GM12878 (cell line): Measurements from ENCODE around the gene PHACTR1. TPM values are rescaled to one million over a fixed set of nuclear protein-coding genes. Genes with fewer than 3 reads are reported as not detected.

Experiments used
- ATAC-seq: fragments of 200-7000 bp; cut with Tn5 transposase; 3 replicates; pipeline ENCODE4 v1.9.1; 2020; ENCODE audit warnings: mild to moderate bottlenecking, moderate library complexity
- BruUV-seq: library from RNA; stranded (reverse); fragments of 400-500 nt; replicated peaks from 2 replicates; lab custom pipeline; 2021; lab: Mats Ljungman, UMichigan
- CTCF ChIA-PET: fragments of 300-600 bp; sonication (Branson Sonifier 250); formaldehyde crosslinking; extraction: SDS; loops from one replicate; lab custom pipeline; 2021; ENCODE audit warnings: inconsistent platforms; lab: Yijun Ruan, JAX
- POLR2A ChIA-PET: fragments of 350-600 bp; formaldehyde crosslinking; extraction: SDS; loops from one replicate; lab custom pipeline; 2021; ENCODE audit warnings: inconsistent platforms; lab: Charles Lee
- RAD21 ChIA-PET: fragments of 300-600 bp; sonication (Branson Sonifier 250); formaldehyde crosslinking; loops from one replicate; lab custom pipeline; 2023; ENCODE audit warnings: antibody characterized with exemption; ENCODE audit not compliant: unreplicated experiment; lab: Charles Lee
- SMC1A ChIA-PET: fragments of 300-600 bp; sonication (Branson Sonifier 250); formaldehyde crosslinking; loops from one replicate; lab custom pipeline; 2023; ENCODE audit not compliant: unreplicated experiment, uncharacterized antibody; lab: Charles Lee
- DNase-seq: peaks from one replicate; pipeline ENCODE4 v3.0.0-alpha.2; 2011; ENCODE audit warnings: low read depth, low spot score
- FAIRE-seq: peaks from 3 replicates; lab custom pipeline; 2011; peaks lifted over from hg19 to GRCh38; lab: Jason Lieb, UNC
- H2AFZ ChIP-seq: 2 replicates; pipeline ENCODE4 v1.6.0; 2011; ENCODE audit warnings: low read depth, low read length, control low read depth; ENCODE audit not compliant: control insufficient read depth
- H3K27ac ChIP-seq: 2 replicates; pipeline ENCODE4 v1.5.1; 2011; ENCODE audit warnings: control low read depth; ENCODE audit not compliant: control insufficient read depth, insufficient read depth
- H3K27me3 ChIP-seq, 2 experiments: replicated peaks in 1 of 2; 2 replicates each; pipeline versions ENCODE4 v1.6.0 to v1.6.1; 2011; ENCODE audit warnings: low read length in 1 of 2; ENCODE audit not compliant: control insufficient read depth in 2 of 2, insufficient read depth in 2 of 2
- H3K36me3 ChIP-seq, 2 experiments: 2 replicates each; pipeline ENCODE4 v1.5.1; 2011; ENCODE audit warnings: low read length in 1 of 2; ENCODE audit not compliant: control insufficient read depth in 2 of 2, insufficient read depth in 2 of 2
- H3K4me1 ChIP-seq: 2 replicates; pipeline ENCODE4 v1.6.1; 2011; ENCODE audit warnings: mild to moderate bottlenecking, low read length, moderate library complexity, mixed read lengths; ENCODE audit not compliant: control insufficient read depth, insufficient read depth
- H3K4me2 ChIP-seq: 2 replicates; pipeline ENCODE4 v1.6.0; 2011; ENCODE audit warnings: control low read depth; ENCODE audit not compliant: control insufficient read depth, insufficient read depth
- H3K4me3 ChIP-seq: fragments of 200-600 bp; sonication (generic); 2 replicates; pipeline ENCODE4 v1.5.1; 2016
- H3K79me2 ChIP-seq: 2 replicates; pipeline ENCODE4 v1.6.0; 2011; ENCODE audit warnings: low read length; ENCODE audit not compliant: control insufficient read depth, insufficient read depth
- H3K9ac ChIP-seq: 2 replicates; pipeline ENCODE4 v1.8.0; 2011; ENCODE audit warnings: low read length, control low read depth, mixed read lengths; ENCODE audit not compliant: control insufficient read depth, insufficient read depth
- H3K9me3 ChIP-seq: replicated peaks from 3 replicates; pipeline ENCODE4 v1.5.1; 2011; ENCODE audit warnings: mild to moderate bottlenecking, low read length; ENCODE audit not compliant: control insufficient read depth, insufficient read depth
- H4K20me1 ChIP-seq: 2 replicates; pipeline ENCODE4 v1.6.0; 2011; ENCODE audit not compliant: control insufficient read depth, insufficient read depth
- BACH1 ChIP-seq: fragments of 450-650 bp; IDR thresholded peaks from 2 replicates; pipeline ENCODE4 v1.6.1; 2017; ENCODE audit warnings: mild to moderate bottlenecking, borderline replicate concordance
- EZH2 ChIP-seq: IDR thresholded peaks from 2 replicates; pipeline ENCODE4 v1.6.1; 2012; ENCODE audit warnings: low read depth, mild to moderate bottlenecking, control low read depth, inconsistent platforms, low read length, borderline replicate concordance; ENCODE audit not compliant: control insufficient read depth
- IRF3 ChIP-seq: fragments of 450-650 bp; IDR thresholded peaks from 2 replicates; pipeline ENCODE4 v1.6.1; 2014; ENCODE audit warnings: mild to moderate bottlenecking
- MEF2B ChIP-seq: fragments of 450-650 bp; IDR thresholded peaks from 2 replicates; pipeline ENCODE4 v1.6.1; 2018; ENCODE audit warnings: mild to moderate bottlenecking, moderate library complexity; ENCODE audit not compliant: partially characterized antibody, poor library complexity, severe bottlenecking
- MYB ChIP-seq: fragments of 150-350 bp; IDR thresholded peaks from 2 replicates; pipeline ENCODE4 v1.6.1; 2014; ENCODE audit warnings: mild to moderate bottlenecking, low read depth, low read length, borderline replicate concordance
- NR2F1 ChIP-seq: fragments of 450-650 bp; conservative IDR thresholded peaks from 2 replicates; pipeline ENCODE4 v1.6.1; 2017; ENCODE audit warnings: mild to moderate bottlenecking
- TCF3 ChIP-seq: IDR thresholded peaks from 2 replicates; pipeline ENCODE4 v1.6.1; 2012; ENCODE audit warnings: low read depth, mild to moderate bottlenecking, low read length, borderline replicate concordance; ENCODE audit not compliant: insufficient read depth
- ZBTB11 ChIP-seq: fragments of 450-650 bp; formaldehyde crosslinking; IDR thresholded peaks from 2 replicates; pipeline ENCODE4 v1.5.0; 2022; ENCODE audit warnings: mild to moderate bottlenecking, missing genetic modification characterization
- WGBS: methylation state at CpG from one replicate; pipeline ENCODE4 v1.1.6; 2016; ENCODE audit warnings: low lambda C conversion rate; ENCODE audit not compliant: insufficient replicate concordance, insufficient coverage; ENCODE audit errors: missing lambda C conversion rate; 5-methylcytosine and 5-hydroxymethylcytosine counted together
- in situ Hi-C: fragments of 300-500 bp; cut with MboI; formaldehyde crosslinking; loops from 9 replicates; pipeline ENCODE4 v1.14.3; 2018; ENCODE audit warnings: mixed read lengths
- intact Hi-C: fragments of 100-400 bp; cut with micrococcal nuclease; formaldehyde crosslinking; loops from one replicate; pipeline ENCODE4 v1.14.2; 2022; ENCODE audit not compliant: unreplicated experiment
- polyA plus RNA-seq, 11 experiments: library from polyadenylated mRNA; depleted of rRNA in 4 of 11; unstranded in 6 of 11; stranded (reverse) in 5 of 11; fragments of >200 nt; fragmentation: Nextera tagmentation in 4 of 11; fragmentation: Illumina TruSeq in 1 of 11; extraction: Ambion mirVana in 4 of 11; extraction: Trizol in 1 of 11; gene quantifications; 1 replicate in 1 of 11; 2 replicates in 10 of 11; pipeline versions ENCODE4 v1.2.1 to v1.2.3, GENCODE V29; 2011 to 2016; ENCODE audit warnings: inconsistent platforms in 2 of 11, missing spikeins in 2 of 11, low read depth in 1 of 11
- total RNA-seq, 4 experiments: library from RNA; depleted of rRNA in 3 of 4; stranded (reverse); fragments of >200 nt in 3 of 4; fragmentation: Illumina TruSeq in 1 of 4; extraction: Trizol in 1 of 4; gene quantifications; 2 replicates each; pipeline versions ENCODE4 v1.2.1 to v1.2.3, GENCODE V29; 2013 to 2021
- TF ChIP-seq, protein P1 (sequence below), 3 experiments: IDR thresholded peaks in 2 of 3; conservative IDR thresholded peaks in 1 of 3; 2 replicates each; pipeline ENCODE4 v1.5.1; 2011; ENCODE audit warnings: low read depth in 3 of 3, low read length in 3 of 3, mild to moderate bottlenecking in 3 of 3, control low read depth in 2 of 3, moderate library complexity in 2 of 3, inconsistent platforms in 1 of 3, mixed read lengths in 1 of 3; ENCODE audit not compliant: control insufficient read depth in 2 of 3, insufficient read depth in 1 of 3; ENCODE audit errors: extremely low read depth in 1 of 3

The PHACTR1 gene
- total and polyA plus RNA-seq, 10 of the 15 experiments (the other 5 are each of a cell fraction or from before 2014, with no cell fraction given) = 34.2 to 94.6 (median 62.3) TPM

DNA sequence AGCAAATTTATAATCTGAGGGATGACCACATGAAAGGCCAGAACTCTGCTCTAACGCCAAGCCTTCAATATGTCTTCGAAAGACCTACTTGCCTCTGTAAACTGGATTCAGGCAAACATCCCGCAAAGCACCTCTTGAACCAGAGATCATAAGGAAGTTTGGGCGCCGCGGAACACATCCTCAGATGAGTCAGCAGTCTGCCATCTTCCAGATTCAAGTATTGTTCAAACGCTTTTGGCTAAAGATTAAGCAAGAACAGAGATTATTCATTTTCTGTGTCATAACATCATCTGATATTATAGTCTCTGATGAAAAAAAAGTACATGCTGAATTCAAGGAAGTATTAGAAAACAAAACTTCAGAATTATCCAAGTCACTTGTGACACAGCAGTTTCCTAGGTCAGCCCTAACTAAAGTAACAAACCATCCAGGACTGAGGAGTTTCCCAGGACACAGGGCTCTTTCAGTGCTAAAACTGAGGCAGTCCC, 591.0 kb downstream of the PHACTR1 start (continued):
- no peak for TF ChIP-seq ZBTB11 (CRISPR knock-in tag)
- no peak for TF ChIP-seq MYB
- no peak for TF ChIP-seq BACH1
- TF ChIP-seq MEF2B = no peak

DNA sequence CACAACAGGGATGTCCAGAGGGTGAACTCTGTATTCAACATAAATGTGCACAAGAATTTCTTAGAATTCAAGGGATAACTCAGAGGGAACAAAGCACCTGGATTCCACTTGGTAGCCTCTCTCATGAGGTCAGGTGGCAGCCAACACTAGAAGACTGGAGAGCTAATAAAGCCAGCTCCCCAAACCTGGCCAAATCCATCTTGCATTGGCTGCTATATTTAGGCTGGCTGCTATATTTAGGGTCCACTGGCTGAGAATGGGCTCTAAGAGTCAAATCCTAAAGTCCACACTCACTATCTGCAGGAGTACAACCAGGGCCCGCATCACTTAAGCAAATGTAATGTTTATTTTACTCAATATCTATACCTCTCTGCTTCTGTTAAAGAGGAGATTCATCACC, 591.8 kb downstream of the PHACTR1 start:
- in situ Hi-C loops = no loop called here
- SMC1A ChIA-PET = interaction anchor here (0.7 to 1.5 kb wide), 3 partner anchors 12 to 19 kb away, joined by 3 read pairs; no protein-coding TSS in a partner anchor

More for the DNA sequence above, 591.8 kb downstream of the PHACTR1 start:
- Histone ChIP-seq H3K9me3 (no peaks in the 10 kb centered on the region), H2AFZ (no peak overlapping the region), H3K4me1 (peaks cover 20% of the 10 kb centered on the region), H3K4me2 (no peak overlapping the region), H3K9ac (no peak overlapping the region), H3K36me3 (peaks cover 0 to 10% of the 10 kb centered on the region in 2 experiments; a peak in 2 of 4 replicates), H3K27ac (no peak overlapping the region), H3K27me3 (no peaks in the 10 kb centered on the region)
- FAIRE-seq (no peak), DNase-seq (no peak), ATAC-seq (no peak)
- CTCF ChIA-PET = interaction anchor here (4.3 kb wide), 1 partner anchor 80 kb away, joined by 11 read pairs; no protein-coding TSS in a partner anchor
- RAD21 ChIA-PET = interaction anchor here (1.2 kb wide), 2 partner anchors 21 to 38 kb away, joined by 3 to 4 read pairs; no protein-coding TSS in a partner anchor
- WGBS = 100% methylated on average over 1 of the region's 1 CpG
- POLR2A ChIA-PET = no interaction called here
- BruUV-seq = no TSS peak
- intact Hi-C loops = no loop called here
- TF ChIP-seq, protein P1, sequence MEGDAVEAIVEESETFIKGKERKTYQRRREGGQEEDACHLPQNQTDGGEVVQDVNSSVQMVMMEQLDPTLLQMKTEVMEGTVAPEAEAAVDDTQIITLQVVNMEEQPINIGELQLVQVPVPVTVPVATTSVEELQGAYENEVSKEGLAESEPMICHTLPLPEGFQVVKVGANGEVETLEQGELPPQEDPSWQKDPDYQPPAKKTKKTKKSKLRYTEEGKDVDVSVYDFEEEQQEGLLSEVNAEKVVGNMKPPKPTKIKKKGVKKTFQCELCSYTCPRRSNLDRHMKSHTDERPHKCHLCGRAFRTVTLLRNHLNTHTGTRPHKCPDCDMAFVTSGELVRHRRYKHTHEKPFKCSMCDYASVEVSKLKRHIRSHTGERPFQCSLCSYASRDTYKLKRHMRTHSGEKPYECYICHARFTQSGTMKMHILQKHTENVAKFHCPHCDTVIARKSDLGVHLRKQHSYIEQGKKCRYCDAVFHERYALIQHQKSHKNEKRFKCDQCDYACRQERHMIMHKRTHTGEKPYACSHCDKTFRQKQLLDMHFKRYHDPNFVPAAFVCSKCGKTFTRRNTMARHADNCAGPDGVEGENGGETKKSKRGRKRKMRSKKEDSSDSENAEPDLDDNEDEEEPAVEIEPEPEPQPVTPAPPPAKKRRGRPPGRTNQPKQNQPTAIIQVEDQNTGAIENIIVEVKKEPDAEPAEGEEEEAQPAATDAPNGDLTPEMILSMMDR (IDR thresholded peaks at IDR 0.05 in 2 of 3, conservative IDR thresholded peaks at IDR 0.05 in 1 of 3; ENCODE audit: control insufficient read depth in 2 of 3, extremely low read depth in 1 of 3, insufficient read depth in 1 of 3, low read depth in 3 of 3, low read length in 3 of 3) = no peak
- TF ChIP-seq NR2F1 (no peak), TCF3 (no peak), IRF3 (no peak), EZH2 (no peak)
- TF ChIP-seq, all 136 proteins: peak for 0
- no peak overlapping the region for H3K4me3 ChIP-seq
- no peaks in the 10 kb centered on the region for H4K20me1 ChIP-seq
- no peaks in the 10 kb centered on the region for H3K79me2 ChIP-seq
